Activated CD4-positive, alpha-beta T cell treated with anti-CD3 and anti-CD28 coated beads, Interleukin-2, amount 50 U/mL, for 24 hours (primary cell): ENCODE data around the gene SDC4.

Experiments
- DNase-seq, 2 donors: peaks; one replicate each; pipeline ENCODE4 v3.0.0-alpha.2; 2020; ENCODE audit warnings: low read depth in 1 of 2, low spot score in 1 of 2

The SDC4 gene

GRCh38 chr20:45347936-45348778 is at the start of gene SDC4:
Gene SDC4 (minus strand): TSS chr20:45348424. CDS start chr20:45348384, 40 bp downstream.
- peak; percentile 42 to 52 for DNase-seq

GRCh38 chr20:45395114-45395415 is 46.8 kb upstream of the SDC4 start:
- no peak for DNase-seq

DNA sequence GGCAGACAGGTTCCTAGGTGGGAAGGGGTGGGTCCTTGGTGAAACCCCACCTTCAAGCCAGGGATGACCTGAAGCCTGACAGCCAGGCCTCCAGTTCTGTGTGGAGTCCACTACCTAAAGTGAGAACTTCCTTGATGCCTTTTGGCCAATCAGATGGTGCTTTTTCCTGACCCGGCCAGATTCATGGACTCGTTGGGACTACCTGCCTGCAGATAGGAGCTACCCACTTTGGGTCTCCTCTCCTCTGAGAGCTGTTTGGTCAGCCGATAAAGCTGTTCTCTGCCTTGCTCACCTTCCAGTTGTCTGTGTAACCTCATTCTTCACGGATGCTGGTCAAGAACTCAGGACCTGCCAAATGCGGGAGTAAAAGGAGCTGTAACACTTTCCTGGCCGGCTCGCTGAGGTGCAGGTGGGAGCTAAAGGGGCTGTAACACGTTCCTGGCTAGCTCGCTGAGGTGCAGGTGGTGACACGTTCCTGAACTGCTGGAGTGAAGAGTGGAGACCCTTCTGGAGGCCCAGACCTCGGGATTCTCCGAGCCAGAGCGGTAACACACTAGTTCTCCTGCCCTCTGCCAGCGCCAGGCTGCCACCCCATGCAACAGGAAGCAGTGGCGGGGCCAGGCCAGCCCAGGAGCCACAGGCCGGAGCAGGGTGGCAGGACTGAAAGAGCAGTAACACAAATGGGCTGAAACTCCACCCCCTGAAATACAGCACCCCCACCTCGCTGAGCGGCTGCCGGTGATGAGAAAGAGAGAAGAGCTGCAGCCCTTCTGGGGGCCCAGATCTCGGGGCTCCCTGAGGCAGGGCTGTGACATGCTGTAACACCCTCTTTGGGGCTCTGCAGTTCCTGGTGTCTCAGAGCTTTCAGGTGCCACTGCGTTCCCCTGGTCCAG is 46.2 kb upstream of the SDC4 start:
- no peak for DNase-seq

DNA sequence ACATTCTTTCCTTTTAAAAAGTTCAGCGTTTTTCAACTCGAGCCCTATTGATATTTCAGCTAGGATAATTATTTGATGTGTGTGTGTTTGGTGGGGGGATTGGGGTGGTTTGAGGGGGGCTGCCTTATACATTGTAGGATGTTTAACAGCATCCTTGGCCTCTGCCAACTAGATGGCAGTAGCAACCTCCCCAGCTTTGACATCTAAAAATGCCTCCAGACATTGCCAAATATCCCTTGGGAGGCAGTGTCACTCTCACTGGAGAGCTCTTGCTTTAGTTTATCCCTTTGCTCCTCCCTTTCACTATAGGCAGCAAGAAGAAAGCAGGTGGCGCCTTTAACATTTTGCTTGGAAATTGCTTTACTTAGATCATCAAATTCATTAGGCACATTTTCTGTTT is 44.5 kb upstream of the SDC4 start:
- DNase-seq = no peak

- DNase-seq = no peak
Measured at GRCh38 chr20:45391559-45391958, 43.3 kb upstream of the SDC4 start.

GRCh38 chr20:45390931-45391330 is 42.7 kb upstream of the SDC4 start:
- DNase-seq = no peak

DNA sequence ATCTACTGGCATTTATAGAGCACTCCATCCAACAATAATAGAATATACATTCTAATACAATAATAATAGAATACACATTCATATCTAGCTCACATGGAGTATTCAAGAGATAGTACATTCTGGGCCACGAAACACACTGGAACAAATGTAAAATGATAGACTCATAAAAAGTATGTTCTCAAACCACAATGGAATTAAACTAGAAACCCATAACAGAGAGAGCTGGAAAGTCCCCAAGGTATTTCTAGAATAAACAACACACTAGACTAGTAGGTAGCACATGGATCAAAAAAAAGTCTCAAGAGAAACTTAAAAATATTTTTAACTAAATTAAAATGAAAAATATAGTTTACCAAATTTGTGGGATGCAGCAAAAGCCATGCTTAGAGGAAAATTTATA is 39.0 kb upstream of the SDC4 start:
- no peak for DNase-seq

DNA sequence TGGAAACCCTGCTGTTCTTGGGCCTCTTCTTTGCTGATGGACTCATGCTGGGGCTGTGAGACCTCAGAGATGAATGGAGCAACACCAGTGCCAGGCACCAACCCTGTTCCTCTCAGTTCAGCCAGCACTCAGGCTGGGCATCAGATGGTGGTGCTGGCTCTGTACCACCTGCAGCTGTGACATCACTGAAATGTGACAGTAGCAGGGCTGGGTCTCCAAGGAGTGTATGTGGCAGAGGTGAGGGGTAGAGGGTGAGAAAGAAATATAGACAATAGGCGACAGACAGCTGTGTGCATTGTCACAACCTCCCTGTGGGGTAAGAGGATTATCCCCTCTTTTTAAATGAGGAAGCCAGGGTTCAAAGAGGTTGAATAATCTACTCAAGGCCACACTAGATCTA is 30.0 kb upstream of the SDC4 start, which contains the start of gene TP53TG5:
Gene TP53TG5, minus strand, starts transcription at position 135 of the 400 bp plus-strand sequence. Its CDS starts 89 bp downstream, at position 46.
- no peak for DNase-seq

GRCh38 chr20:45377269-45377668 is 29.0 kb upstream of the SDC4 start:
- DNase-seq = no peak

DNA sequence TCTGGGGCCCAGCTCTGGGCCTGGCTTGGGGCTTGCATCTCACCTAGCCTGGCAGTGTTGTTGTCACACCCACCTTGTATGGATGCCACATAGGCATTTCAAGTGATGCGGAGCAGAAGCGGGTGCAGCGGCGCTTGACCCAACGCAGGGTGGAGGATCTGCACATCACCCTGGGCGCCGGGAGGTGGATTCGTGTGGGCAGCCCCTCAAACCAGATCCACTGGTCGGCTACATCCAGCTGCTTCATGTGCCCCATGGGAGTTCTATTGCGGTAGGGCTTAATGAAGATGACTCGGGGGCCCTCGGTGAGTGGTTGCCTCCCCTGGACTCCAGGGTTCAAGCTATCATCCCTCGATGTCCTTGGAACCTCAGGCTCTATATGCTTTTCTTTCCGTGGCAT is 26.7 kb upstream of the SDC4 start:
- DNase-seq = no peak

DNA sequence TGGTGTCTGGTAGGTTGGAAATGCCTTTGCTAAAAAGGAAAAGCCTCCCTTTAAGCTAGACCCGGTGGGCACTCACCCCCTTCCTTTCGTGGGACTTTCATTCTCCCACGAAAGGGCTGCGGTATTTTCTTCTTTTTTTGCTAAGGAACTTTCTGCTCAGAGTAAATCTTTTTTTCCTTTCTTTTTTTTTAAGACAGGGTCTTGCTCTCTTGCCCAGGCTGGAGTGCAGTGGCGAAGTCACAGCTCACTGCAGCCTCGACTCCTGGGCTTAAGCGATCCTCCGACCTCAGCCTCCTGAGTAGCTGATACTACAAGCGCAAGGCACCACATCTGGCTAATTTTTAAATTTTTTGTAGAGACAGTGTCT is 25.9 kb upstream of the SDC4 start:
- DNase-seq = no peak

GRCh38 chr20:45373353-45374100 is 25.3 kb upstream of the SDC4 start:
- peak; percentile 82 to 91 for DNase-seq

- no peak for DNase-seq
Measured at GRCh38 chr20:45372646-45373352, 24.6 kb upstream of the SDC4 start.

- DNase-seq = no peak
Measured at GRCh38 chr20:45372241-45372640, 24.0 kb upstream of the SDC4 start.

- DNase-seq = no peak
Measured at GRCh38 chr20:45370571-45371160, 22.4 kb upstream of the SDC4 start.

GRCh38 chr20:45368221-45368980 is 20.2 kb upstream of the SDC4 start:
- DNase-seq = no peak

DNA sequence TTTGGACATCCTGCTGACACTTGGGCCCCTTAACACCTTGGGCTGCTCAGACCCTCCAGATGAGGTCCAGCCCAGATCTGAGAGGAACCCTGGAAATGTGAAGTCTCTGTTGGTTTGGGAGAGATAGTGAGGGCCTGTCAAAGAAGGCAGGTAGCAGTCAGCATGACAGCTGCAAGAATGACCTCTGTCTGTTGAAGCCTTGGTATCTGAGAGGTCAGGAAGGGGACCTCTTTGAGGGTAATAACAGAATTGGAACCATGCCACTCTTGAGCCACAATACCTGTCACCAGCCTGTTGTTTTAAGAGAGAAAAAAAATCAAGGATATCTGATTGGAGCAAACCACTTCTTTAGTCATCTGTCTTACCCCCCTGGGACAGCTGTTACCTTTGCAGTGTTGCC is 18.9 kb upstream of the SDC4 start:
- DNase-seq = no peak

GRCh38 chr20:45366631-45367030 is 18.4 kb upstream of the SDC4 start:
- DNase-seq = no peak

DNA sequence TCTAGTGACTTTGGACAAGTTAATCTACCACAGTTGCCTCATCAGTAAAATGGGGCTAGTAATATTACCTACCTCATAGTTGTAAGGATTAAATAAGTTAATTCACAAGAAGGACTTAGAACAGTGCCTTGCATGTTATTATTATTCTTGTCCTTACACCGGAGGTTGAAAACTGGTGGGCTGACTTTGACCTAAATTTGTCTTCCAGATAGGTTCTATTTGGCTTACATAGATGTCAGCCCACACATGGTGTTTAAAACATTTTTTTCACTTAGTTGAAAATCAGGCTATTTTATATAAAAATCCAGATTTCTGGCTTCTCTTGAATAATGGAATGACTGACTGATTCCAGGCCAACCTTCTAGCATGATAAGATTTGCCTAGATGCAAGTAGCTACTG is 18.0 kb upstream of the SDC4 start:
- DNase-seq = no peak

GRCh38 chr20:45365444-45365970 is 17.3 kb upstream of the SDC4 start:
- DNase-seq = no peak
